ENCODE results near the gene NFATC1. TPM values are rescaled to one million over a fixed set of nuclear protein-coding genes. Genes with fewer than 3 reads are reported as not detected.

Gene NFATC1
- polyA plus RNA-seq, 1 of the 3 experiments (the other 2 are of a cell fraction) = 0.02 TPM

- Histone ChIP-seq H3K27ac (ENCODE audit: low read depth in 2 of 2, low read length in 1 of 2) (no peak overlapping the region), H3K9me2 (no peaks in the 10 kb centered on the region), H3K9ac (no peak overlapping the region), H3F3A (replicated peaks; ENCODE audit: insufficient read depth) (no peaks in the 10 kb centered on the region), H2AFZ (ENCODE audit: low read depth) (no peak overlapping the region), H3K4me1 (ENCODE audit: control insufficient read depth in 1 of 2, insufficient read depth in 2 of 2, low read depth in 1 of 2, low read length in 1 of 2) (no peaks in the 10 kb centered on the region; a peak in 1 of 4 replicates), H3K79me2 (ENCODE audit: insufficient read depth) (no peaks in the 10 kb centered on the region), H3K4me3 (ENCODE audit: low read depth in 2 of 2, low read length in 1 of 2) (no peak overlapping the region), H3K36me3 (replicated peaks in 1 of 2; ENCODE audit: control insufficient read depth in 1 of 2, insufficient read depth in 2 of 2, low read length in 1 of 2) (no peaks in the 10 kb centered on the region), H3K27me3 (ENCODE audit: insufficient read depth) (peaks cover 91% of the 10 kb centered on the region), H3K9me3 (no peaks in the 10 kb centered on the region), H4K20me1 (ENCODE audit: insufficient read depth) (peaks cover 11% of the 10 kb centered on the region; the same call in 1 of the 2 replicates), H3K4me2 (no peak overlapping the region)
- DNase-seq = no peak
- 68% methylated on average over 9 of the region's 32 CpGs for WGBS (ENCODE audit: low lambda C conversion rate)
- ChIA-PET POLR2A (no interaction called here), CTCF (no interaction called here)
- no peak for TF ChIP-seq MEF2A (IDR thresholded peaks at IDR 0.05; ENCODE audit: borderline replicate concordance, low read depth)
- no peak for TF ChIP-seq RCOR1 (IDR thresholded peaks at IDR 0.05; ENCODE audit: low read length)
- no peak for TF ChIP-seq JUND (IDR thresholded peaks at IDR 0.05)
- TF ChIP-seq RXRA (IDR thresholded peaks at IDR 0.05; ENCODE audit: borderline replicate concordance, low read depth) = no peak
- TF ChIP-seq MXI1 (IDR thresholded peaks at IDR 0.05; ENCODE audit: low read depth, low read length) = no peak
- TF ChIP-seq USF2 (IDR thresholded peaks at IDR 0.05; ENCODE audit: borderline replicate concordance, low read depth, low read length) = no peak
- no peak for TF ChIP-seq SIN3A (IDR thresholded peaks at IDR 0.05; ENCODE audit: borderline replicate concordance, low read depth, low read length)
- no peak for TF ChIP-seq FOSL2 (IDR thresholded peaks at IDR 0.05; ENCODE audit: borderline replicate concordance, low read depth)
- no peak for TF ChIP-seq EP300 (IDR thresholded peaks at IDR 0.05; ENCODE audit: borderline replicate concordance in 1 of 2, low read depth in 1 of 2, low read length in 1 of 2)
- no peak for TF ChIP-seq CTCF (IDR thresholded peaks at IDR 0.05)
- TF ChIP-seq POLR2AphosphoS5 (IDR thresholded peaks at IDR 0.05; ENCODE audit: low read depth, low read length) = no peak
- TF ChIP-seq NFIC (IDR thresholded peaks at IDR 0.05; ENCODE audit: borderline replicate concordance) = no peak
- TF ChIP-seq NRF1 (IDR thresholded peaks at IDR 0.05; ENCODE audit: low read depth, low read length) = no peak
- no peak for TF ChIP-seq SMC3 (IDR thresholded peaks at IDR 0.05; ENCODE audit: low read depth, low read length)
- TF ChIP-seq RAD21 (IDR thresholded peaks at IDR 0.05; ENCODE audit: low read length) = no peak
- no peak for TF ChIP-seq ELF1 (IDR thresholded peaks at IDR 0.05)
- no peak for TF ChIP-seq EZH2phosphoT487 (IDR thresholded peaks at IDR 0.05; ENCODE audit: borderline replicate concordance, low read depth)
Observed at GRCh38 chr18:79401494-79402208, 5.9 kb downstream of the NFATC1 start.
